ENCODE data around the gene GALNT7. TPM values are rescaled to one million over a fixed set of nuclear protein-coding genes. Genes with fewer than 3 reads are reported as not detected.
A peak's percentile ranks its signal among the peaks of the same experiment; 100 is the strongest.
"Not testable (repeated sequence)": the region's sequence is repeated elsewhere in the genome, so short reads cannot be mapped to it uniquely, and the experiment has no call there.

GALNT7 gene, protein sequence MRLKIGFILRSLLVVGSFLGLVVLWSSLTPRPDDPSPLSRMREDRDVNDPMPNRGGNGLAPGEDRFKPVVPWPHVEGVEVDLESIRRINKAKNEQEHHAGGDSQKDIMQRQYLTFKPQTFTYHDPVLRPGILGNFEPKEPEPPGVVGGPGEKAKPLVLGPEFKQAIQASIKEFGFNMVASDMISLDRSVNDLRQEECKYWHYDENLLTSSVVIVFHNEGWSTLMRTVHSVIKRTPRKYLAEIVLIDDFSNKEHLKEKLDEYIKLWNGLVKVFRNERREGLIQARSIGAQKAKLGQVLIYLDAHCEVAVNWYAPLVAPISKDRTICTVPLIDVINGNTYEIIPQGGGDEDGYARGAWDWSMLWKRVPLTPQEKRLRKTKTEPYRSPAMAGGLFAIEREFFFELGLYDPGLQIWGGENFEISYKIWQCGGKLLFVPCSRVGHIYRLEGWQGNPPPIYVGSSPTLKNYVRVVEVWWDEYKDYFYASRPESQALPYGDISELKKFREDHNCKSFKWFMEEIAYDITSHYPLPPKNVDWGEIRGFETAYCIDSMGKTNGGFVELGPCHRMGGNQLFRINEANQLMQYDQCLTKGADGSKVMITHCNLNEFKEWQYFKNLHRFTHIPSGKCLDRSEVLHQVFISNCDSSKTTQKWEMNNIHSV
- total RNA-seq (2021; ENCODE audit: unreplicated experiment) (156 TPM), Bru-seq, nascent RNA (percentile 98 among the genes with signal in this experiment), BruChase-seq, experiment 1, labeled RNA remaining after a 2-hour chase (percentile 96 among the genes with signal in this experiment), BruChase-seq, experiment 2, labeled RNA remaining after a 6-hour chase (percentile 96 among the genes with signal in this experiment)
- polyA plus RNA-seq (2012; ENCODE audit: insufficient read length): 83.0 TPM
- long read RNA-seq, full-length matches to known transcripts: 288 of 396 reads
- long read RNA-seq, partial matches to known transcripts: 35 of 396 reads
- long read RNA-seq, other reads (novel, unspliced or antisense): 73 of 396 reads

DNA sequence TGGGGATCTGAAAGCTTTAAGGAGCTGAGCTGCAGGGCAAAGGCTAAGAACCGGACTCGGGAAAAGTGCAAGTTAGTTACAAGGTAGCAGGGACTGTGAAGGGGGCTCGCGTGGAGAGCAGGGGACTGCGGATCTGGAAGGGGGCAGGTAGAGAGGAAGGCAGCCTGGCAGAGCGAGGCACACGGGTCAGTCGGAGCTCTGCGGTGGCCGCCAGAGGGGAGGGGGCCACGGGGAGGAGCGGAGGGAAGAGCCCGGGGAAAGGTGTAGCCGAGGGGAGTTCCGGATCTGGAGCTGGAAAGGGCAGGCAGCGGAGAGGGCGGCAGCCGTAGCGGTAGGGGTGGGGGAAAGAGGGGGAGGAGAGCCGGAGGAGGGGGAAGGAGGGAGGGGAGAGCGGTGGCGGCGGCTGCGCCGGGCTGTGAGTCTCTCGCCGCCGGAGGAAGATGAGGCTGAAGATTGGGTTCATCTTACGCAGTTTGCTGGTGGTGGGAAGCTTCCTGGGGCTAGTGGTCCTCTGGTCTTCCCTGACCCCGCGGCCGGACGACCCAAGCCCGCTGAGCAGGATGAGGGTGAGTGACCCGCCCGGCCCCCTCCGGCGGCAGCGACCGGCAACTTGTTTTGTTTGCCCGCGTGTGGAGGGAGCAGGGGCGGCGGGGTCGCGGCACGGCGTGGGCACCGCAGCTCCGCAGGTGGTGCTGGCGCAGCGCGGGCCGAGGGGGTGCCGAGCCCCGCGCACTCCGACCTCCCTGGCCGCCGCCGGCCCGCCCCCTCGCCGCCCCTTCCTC lies at the start of gene GALNT7:
Gene GALNT7 (plus strand): TSS at position 416 of the 782 bp plus-strand sequence. CDS start 25 bp downstream, at position 441.
- ChIA-PET POLR2A (interaction anchor here (0.6 to 1.1 kb wide), 10 partner anchors 10 to 307 kb away, joined by 3 to 9 read pairs (median 6); no protein-coding TSS in a partner anchor), CTCF (interaction anchor here (0.6 to 1.1 kb wide), 3 partner anchors 26 to 89 kb away, joined by 3 to 4 read pairs (median 3); no protein-coding TSS in a partner anchor)
- H3K27ac ChIP-seq (ENCODE audit: low read length): peak within 1 kb of the TSS; percentile 98
- ATAC-seq (peak; percentile 74), DNase-seq (ENCODE audit: low read depth, low spot score) (no peak)
- in situ Hi-C loops (cut with HindIII; ENCODE audit: low pct_unique_long_range_greater_than_20kb, low sequenced_read_pairs) (loop anchor here (25.0 kb wide), 1 partner anchor 94 kb away; no protein-coding TSS in a partner anchor), intact Hi-C loops (cut with micrococcal nuclease; ENCODE audit: unreplicated experiment) (no loop called here)
- no peaks in the 10 kb centered on the region for H3K9me3 ChIP-seq (ENCODE audit: control insufficient read depth, insufficient read depth, low read depth, low read length)
- H3K36me3 ChIP-seq (ENCODE audit: control insufficient read depth, insufficient read depth, low read length): peaks cover 10% of the 10 kb centered on the region; the same call in 1 of the 2 replicates
- no peaks in the 10 kb centered on the region for H3K27me3 ChIP-seq (ENCODE audit: control insufficient read depth, insufficient read depth, low read length)
- TF ChIP-seq, protein P1, sequence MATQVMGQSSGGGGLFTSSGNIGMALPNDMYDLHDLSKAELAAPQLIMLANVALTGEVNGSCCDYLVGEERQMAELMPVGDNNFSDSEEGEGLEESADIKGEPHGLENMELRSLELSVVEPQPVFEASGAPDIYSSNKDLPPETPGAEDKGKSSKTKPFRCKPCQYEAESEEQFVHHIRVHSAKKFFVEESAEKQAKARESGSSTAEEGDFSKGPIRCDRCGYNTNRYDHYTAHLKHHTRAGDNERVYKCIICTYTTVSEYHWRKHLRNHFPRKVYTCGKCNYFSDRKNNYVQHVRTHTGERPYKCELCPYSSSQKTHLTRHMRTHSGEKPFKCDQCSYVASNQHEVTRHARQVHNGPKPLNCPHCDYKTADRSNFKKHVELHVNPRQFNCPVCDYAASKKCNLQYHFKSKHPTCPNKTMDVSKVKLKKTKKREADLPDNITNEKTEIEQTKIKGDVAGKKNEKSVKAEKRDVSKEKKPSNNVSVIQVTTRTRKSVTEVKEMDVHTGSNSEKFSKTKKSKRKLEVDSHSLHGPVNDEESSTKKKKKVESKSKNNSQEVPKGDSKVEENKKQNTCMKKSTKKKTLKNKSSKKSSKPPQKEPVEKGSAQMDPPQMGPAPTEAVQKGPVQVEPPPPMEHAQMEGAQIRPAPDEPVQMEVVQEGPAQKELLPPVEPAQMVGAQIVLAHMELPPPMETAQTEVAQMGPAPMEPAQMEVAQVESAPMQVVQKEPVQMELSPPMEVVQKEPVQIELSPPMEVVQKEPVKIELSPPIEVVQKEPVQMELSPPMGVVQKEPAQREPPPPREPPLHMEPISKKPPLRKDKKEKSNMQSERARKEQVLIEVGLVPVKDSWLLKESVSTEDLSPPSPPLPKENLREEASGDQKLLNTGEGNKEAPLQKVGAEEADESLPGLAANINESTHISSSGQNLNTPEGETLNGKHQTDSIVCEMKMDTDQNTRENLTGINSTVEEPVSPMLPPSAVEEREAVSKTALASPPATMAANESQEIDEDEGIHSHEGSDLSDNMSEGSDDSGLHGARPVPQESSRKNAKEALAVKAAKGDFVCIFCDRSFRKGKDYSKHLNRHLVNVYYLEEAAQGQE (IDR thresholded peaks at IDR 0.05; ENCODE audit: insufficient read depth in 1 of 2, low read depth in 2 of 2, low read length in 1 of 2): no peak
- TF ChIP-seq SIN3A (IDR thresholded peaks at IDR 0.05; ENCODE audit: borderline replicate concordance, insufficient read depth, low read depth, low read length) (peak; percentile 69; the same call in 1 of the 2 replicates), POLR2AphosphoS5 (IDR thresholded peaks at IDR 0.05; ENCODE audit: low read depth, low read length) (peak; percentile 65), TCF7L2 (IDR thresholded peaks at IDR 0.05; ENCODE audit: low read depth, low read length) (peak; percentile 16; the same call in 1 of the 2 replicates)
- TF ChIP-seq, protein P2, sequence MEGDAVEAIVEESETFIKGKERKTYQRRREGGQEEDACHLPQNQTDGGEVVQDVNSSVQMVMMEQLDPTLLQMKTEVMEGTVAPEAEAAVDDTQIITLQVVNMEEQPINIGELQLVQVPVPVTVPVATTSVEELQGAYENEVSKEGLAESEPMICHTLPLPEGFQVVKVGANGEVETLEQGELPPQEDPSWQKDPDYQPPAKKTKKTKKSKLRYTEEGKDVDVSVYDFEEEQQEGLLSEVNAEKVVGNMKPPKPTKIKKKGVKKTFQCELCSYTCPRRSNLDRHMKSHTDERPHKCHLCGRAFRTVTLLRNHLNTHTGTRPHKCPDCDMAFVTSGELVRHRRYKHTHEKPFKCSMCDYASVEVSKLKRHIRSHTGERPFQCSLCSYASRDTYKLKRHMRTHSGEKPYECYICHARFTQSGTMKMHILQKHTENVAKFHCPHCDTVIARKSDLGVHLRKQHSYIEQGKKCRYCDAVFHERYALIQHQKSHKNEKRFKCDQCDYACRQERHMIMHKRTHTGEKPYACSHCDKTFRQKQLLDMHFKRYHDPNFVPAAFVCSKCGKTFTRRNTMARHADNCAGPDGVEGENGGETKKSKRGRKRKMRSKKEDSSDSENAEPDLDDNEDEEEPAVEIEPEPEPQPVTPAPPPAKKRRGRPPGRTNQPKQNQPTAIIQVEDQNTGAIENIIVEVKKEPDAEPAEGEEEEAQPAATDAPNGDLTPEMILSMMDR (IDR thresholded peaks at IDR 0.05): no peak
- peaks cover 34% of the 10 kb centered on the region for H3K4me1 ChIP-seq (ENCODE audit: control insufficient read depth, insufficient read depth, low read length)
- BruUV-seq (replicated peaks): no TSS peak
- H3K4me3 ChIP-seq (ENCODE audit: low read depth in 2 of 2, low read length in 2 of 2): peak within 1 kb of the TSS; percentile 75 to 78

DNA sequence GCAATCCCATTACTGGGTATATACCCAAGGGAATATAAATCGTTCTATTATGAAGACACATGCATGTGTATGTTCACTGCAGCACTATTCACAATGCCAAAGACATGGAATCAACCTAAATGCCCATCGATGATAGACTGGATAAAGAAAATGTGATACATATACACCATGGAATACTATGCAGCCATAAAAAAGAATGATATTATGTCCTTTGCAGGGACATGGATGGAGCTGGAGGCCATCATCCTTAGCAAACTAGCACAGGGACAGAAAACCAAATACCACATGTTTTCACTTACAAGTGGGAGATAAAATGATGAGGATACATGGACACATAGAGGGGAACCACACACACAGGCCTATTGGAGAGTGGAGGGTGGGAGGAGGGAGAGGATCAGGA lies 49.8 kb upstream of the GALNT7 start:
- CTCF ChIA-PET; H3K4me1 ChIP-seq (ENCODE audit: control insufficient read depth, insufficient read depth, low read length); H3K9me3 ChIP-seq (ENCODE audit: control insufficient read depth, insufficient read depth, low read depth, low read length); in situ Hi-C loops (cut with HindIII; ENCODE audit: low pct_unique_long_range_greater_than_20kb, low sequenced_read_pairs); BruUV-seq (replicated peaks); H3K36me3 ChIP-seq (ENCODE audit: control insufficient read depth, insufficient read depth, low read length); H3K27me3 ChIP-seq (ENCODE audit: control insufficient read depth, insufficient read depth, low read length); POLR2A ChIA-PET; DNase-seq (ENCODE audit: low read depth, low spot score); H3K4me3 ChIP-seq (ENCODE audit: low read depth in 2 of 2, low read length in 2 of 2); intact Hi-C loops (cut with micrococcal nuclease; ENCODE audit: unreplicated experiment); ATAC-seq; H3K27ac ChIP-seq (ENCODE audit: low read length): not testable (repeated sequence)
